Fibroblast of lung (primary cell): ENCODE results near the gene WDR48.

Experiments
- CTCF ChIP-seq, 2 donors: IDR thresholded peaks in 1 of 2; conservative IDR thresholded peaks in 1 of 2; 1 replicate in 1 of 2; 2 replicates in 1 of 2; pipeline ENCODE4 v1.5.1; 2011 to 2012; ENCODE audit warnings: low read length in 2 of 2, control low read depth in 1 of 2, inconsistent platforms in 1 of 2, low read depth in 1 of 2, mild to moderate bottlenecking in 1 of 2
- EZH2 ChIP-seq: IDR thresholded peaks from 2 replicates; pipeline ENCODE4 v1.5.1; 2012; ENCODE audit warnings: low read length, control low read depth, mild to moderate bottlenecking; ENCODE audit errors: missing control alignments

DNA sequence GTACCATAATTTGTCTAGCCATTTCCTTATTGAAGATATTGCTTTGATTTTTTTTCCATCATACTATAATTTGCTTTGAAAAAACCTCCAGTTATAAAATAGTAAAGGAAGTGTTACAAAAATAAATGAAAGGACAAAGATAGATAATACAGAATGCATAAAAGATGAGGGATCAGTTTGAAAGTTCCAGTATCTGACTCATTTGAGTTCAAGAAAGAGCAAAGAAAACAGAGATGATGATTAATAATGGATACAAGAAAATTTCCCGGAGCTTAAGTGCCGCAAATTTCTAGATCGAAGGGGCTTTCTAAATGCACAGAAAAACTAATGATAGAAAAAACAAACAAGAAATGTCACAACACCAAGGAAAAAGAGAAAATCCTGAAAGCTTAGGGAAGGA lies 4.3 kb downstream of the WDR48 start:
- TF ChIP-seq CTCF (conservative IDR thresholded peaks at IDR 0.05 in 1 of 2, IDR thresholded peaks at IDR 0.05 in 1 of 2; ENCODE audit: low read depth in 1 of 2, low read length in 2 of 2) (no peak), EZH2 (no peak)
